GM18868 (cell line): ENCODE data around the gene KHSRP.

ENCODE experiments used
- ATAC-seq: cut with Tn5 transposase; IDR thresholded peaks from one replicate; pipeline ENCODE4 v1.9.1; 2021; ENCODE audit warnings: mild to moderate bottlenecking, moderate library complexity; ENCODE audit not compliant: unreplicated experiment

KHSRP gene, protein sequence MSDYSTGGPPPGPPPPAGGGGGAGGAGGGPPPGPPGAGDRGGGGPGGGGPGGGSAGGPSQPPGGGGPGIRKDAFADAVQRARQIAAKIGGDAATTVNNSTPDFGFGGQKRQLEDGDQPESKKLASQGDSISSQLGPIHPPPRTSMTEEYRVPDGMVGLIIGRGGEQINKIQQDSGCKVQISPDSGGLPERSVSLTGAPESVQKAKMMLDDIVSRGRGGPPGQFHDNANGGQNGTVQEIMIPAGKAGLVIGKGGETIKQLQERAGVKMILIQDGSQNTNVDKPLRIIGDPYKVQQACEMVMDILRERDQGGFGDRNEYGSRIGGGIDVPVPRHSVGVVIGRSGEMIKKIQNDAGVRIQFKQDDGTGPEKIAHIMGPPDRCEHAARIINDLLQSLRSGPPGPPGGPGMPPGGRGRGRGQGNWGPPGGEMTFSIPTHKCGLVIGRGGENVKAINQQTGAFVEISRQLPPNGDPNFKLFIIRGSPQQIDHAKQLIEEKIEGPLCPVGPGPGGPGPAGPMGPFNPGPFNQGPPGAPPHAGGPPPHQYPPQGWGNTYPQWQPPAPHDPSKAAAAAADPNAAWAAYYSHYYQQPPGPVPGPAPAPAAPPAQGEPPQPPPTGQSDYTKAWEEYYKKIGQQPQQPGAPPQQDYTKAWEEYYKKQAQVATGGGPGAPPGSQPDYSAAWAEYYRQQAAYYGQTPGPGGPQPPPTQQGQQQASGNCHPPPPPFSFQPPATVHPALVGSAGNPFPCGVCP

DNA sequence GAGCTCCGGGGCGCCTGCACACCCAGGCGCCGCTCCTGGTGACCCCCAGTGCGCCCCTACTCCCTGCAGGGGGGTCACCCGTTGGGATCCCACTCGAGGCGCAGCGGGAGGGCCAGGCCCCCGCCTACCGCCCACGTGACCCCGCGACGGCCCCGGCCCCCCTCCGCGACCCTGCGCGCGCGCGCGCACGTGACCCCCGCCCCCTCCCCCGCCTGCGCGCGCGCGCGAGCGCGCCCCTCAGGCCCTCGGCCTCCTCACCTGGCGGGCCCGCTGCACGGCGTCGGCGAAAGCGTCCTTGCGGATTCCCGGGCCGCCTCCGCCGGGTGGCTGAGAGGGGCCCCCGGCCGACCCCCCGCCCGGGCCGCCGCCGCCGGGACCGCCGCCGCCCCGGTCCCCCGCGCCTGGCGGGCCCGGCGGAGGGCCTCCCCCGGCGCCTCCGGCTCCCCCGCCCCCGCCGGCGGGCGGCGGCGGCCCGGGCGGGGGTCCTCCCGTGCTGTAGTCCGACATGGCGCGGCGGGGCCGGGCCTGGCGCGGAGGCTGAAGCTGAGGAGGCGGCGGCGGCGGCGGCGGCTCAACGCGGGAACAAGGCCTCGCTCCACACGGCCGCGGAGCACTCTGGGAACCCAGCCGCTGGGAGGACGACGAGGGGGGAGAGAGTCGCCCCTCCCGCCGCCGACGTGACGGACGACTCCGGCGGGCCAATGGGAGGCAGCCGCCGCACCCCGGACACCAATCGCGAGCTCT lies at the start of gene KHSRP:
KHSRP (minus strand) TSS at position 617 of the 744 bp plus-strand sequence; CDS start at position 507, 110 bp downstream.
- no peak for ATAC-seq

DNA sequence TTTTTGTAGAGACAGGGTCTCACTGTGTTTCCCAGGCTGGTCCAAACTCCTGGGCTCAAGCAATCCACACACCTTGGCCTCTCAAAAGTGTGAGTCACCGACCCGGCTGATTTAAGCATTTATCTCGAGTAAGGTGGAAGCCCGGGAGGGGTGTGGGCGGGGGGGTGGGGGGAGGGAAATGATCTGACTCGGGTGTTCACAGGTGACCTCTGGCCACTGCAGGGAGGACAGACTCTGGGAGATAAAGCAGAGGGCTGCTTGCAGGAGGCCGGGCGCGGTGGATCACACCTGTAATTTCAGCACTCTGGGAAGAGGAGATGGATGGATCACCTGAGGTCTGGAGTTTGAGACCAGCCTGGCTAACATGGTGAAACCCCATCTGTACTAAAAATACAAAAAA lies 49.0 kb upstream of the KHSRP start:
- no peak for ATAC-seq

DNA sequence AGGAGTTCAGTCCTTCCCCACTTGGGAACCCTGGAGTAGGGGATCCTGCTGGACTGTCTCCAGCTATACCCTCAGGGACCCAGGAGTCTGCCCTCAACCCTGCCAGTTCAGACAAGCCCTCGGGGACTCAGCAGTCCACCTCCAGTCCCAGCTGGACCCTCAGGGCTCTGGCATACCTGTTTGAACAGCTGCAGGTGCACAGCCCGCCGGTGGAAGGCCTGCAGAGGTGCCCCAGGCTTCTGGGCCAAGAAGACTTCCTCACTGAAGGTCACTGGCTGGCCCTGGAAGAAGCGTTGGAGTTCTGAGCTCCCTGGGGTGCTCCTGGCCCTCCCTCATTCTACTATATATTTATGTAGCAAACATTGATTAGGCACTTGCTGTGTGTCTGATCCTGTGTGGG lies 48.1 kb upstream of the KHSRP start:
- no peak for ATAC-seq

DNA sequence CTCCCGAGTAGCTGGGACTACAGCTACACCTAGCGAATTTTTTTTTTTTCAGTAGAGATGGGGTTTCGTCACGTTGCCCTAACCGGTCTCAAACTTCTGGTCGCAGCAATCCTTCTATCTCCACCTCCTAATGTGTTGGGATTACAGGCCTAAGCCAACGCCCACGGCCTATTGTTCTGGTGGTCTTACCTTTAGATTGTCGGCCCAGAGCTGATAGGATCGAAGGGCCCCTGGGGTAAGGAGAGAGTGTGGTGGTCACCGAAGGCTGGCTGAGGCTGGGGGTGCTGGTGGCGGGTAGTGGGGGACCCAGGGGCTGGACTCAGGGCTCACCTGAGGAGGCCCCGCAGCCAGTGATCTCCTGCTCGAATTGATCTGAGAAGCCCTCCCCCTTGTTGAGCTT lies 46.5 kb upstream of the KHSRP start:
- no peak for ATAC-seq

DNA sequence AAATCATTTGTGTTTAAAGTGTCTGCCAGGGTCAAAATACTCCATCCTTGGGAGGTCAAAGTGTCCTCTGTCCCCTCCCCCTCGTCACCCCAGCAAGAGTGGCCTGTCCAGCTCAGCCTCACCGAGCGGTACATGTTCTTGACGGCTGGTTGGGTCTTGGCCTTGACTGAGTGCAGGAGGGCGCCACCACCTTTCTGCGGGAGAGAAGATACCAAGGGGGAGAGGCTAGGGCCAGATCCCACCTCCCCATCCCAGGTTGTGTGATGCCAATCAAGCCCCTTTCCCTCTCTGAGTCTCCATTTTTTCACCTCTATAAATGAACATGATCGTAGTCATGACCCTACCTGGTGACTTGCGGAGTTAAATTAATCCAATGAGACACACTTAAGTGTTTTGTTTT lies 45.6 kb upstream of the KHSRP start:
- ATAC-seq: no peak

DNA sequence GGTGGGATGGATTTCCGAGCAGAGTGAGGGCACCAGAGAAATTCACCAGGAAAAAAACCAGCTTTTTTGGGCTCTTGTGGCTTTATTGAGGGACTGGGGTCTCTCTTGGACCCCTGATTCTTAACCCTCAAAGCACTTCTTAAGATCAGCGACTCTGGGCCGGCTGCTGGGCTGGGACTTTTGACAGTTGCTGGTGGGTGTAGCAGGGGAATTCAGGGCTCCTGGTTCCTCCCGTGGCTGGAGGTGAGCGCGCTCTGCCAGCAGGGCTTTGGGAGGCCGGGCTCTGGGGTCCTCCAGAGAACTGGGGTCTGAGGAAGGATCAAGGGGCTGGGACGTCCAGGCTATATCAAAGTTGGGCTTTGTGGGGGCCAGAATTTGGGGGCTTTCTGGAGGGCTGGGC lies 42.8 kb upstream of the KHSRP start:
- no peak for ATAC-seq

DNA sequence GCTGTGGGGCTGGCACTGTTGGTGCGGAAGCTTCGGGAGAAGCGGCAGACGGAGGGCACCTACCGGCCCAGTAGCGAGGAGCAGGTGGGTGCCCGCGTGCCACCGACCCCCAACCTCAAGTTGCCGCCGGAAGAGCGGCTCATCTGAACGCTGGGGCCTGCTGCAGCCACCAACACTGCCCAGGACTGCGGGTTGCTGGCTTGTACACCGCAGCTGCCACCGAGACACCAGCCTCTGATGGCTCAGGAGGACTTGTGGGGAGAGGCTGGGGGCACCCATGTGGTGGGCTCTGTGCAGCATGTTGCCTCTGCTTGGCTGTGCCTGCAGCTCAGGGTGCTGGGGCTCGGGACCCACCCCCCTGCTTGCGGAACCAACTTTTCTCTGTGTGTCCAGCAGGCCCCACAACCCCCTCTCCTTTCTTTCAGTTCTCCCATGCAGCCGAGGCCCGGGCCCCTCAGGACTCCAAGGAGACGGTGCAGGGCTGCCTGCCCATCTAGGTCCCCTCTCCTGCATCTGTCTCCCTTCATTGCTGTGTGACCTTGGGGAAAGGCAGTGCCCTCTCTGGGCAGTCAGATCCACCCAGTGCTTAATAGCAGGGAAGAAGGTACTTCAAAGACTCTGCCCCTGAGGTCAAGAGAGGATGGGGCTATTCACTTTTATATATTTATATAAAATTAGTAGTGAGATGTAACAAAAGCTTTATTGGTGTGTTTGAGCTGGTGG lies 42.1 kb upstream of the KHSRP start:
- no peak for ATAC-seq

DNA sequence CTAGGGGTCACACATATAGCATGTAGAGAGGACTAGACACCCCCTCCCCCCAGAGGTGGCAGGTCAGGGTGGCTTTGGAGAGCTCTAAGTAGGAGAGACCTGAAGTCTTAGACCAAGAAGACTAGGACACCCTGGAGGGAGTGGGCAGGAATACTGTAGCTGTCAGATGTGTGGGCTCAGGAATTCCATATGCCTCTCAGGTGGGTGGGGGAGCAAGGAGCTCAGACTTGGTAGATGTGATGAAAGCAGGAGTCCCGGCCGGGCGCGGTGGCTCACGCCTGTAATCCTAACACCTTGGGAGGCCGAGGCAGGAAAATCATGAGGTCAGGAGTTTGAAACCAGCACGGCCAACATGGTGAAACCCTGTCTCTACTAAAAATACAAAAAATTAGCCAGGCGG lies 41.1 kb upstream of the KHSRP start:
- no peak for ATAC-seq

DNA sequence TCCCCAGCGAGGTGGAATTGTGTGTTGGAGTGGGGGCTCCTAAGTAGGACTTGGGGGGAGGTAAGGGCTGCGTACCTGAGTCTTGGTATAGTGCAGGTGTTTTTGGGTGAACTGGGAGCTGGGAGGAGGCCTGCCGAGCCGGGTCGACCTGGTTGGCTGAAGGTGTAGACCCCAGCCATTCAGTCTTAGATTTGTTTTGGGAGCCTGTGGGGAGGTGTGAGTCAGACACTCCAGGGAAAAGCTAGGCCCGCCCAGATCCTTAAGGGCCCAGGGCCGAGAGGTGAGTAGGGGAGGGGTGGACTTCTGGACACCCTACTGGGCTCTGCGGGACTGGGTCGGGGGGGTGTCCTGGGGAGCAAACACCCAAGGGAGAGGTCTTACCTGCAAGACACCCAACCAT lies 40.4 kb upstream of the KHSRP start:
- ATAC-seq: no peak

DNA sequence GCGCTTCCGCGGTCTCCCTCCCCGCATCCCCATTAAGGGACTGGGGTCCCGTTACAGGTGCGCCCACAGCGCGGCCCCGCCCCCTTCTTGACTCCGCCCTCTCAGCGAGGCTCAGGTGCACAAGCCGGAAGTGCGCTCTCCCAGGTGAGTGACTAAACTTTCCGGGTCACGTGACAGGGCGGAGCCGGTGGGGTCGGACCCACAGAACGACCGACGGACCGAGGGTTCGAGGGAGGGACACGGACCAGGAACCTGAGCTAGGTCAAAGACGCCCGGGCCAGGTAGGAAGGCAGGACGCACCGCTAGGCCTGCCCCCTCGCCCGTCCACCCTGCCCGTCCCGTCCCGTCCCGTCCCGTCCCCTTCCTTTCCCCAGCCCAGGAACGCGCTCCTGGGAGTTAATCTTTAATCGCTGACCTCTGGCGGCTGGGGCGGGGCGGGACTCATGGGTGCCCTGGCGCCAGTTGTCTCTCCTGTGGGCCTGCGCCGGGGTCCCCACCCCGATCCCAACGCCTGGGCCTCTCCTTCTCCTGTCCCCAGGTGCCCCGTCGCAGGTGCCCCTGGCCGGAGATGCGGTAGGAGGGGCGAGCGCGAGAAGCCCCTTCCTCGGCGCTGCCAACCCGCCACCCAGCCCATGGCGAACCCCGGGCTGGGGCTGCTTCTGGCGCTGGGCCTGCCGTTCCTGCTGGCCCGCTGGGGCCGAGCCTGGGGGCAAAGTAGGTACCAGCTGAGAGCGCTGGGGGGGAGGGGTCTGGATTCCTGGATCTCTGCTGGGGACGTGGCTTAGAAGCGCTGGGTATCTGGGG lies 39.7 kb upstream of the KHSRP start, which contains the start of gene CRB3:
CRB3 (plus strand) TSS at position 202 of the 804 bp plus-strand sequence; CDS start at position 633, 431 bp downstream.
- ATAC-seq: no peak

DNA sequence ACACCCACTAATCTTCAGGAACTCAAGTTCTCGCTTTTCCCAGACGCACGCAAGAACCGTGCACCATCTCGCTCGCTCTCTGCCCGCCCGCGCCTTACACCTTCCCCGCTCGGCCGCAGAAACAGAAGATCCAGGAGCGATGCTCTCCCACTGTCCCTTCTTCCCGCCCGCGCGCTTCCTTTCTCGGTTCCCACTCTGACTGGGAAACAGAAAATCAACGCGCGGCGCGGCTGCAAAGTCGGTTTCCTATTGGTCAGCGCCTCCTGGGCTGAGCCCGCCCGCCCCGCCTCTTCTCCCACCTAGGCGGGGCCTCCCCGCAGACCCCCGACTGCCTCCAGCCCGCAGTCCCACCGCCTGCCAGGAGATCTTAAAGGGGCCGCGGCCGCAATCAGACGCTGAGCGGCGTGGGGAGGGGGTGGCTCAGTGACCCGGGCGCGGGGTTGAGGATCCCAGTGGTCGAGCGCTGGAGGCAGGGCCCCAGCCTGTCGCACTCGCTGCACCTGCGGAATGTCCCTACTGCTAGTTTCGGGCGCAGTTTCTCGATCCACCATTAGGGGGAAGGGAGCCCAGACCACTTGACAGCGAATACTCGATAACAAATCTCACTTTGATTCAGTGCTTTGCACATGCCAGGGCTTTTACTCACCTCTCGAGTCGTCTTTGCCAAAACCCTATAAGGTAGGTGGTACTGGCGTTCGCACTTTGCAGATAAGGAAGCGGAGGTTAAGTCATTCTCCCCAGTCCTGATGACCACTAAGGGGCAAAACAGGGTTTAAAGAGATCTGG lies 35.7 kb upstream of the KHSRP start:
- peak; percentile 71 for ATAC-seq

DNA sequence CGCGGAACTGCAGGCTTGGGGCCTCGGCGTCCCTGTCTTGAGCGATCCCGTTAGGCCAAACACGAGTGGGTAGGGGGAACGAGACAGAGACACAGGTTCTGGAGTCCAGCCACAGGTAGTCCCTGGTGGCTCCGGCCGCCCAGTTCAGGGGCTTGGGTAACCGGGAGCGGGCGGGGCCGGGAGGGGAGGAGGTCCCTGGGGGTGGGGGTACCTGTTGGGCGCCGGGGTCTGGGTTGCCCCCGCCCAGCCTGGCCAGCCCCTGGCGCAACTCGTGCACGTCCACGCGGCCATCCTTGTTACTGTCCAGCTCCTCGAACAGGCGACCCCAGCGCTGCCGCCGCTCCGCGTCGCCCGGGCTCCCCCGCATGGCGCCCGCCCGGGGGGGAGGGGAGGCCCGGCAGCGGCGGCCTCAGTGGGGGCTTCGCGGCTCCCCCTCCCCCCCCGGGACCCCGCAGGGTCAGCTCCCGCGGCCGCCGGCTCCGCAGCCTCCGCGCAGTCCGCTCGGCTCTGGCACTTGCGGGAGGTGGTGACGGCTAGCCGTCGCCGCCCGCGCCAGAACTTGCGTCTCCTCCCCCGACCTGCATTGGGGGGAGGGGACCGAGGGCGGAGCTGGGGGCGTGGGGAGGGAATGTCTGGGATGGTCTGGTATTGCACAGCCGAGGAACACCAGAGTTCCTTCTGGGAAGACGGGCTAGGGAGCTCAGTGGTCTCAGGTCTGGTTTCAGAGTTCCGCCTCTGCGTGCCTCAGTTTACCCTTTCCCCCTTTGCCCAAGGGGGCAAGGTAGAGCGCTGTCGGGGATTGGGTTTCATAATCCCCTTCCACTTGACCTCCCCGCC lies 34.9 kb upstream of the KHSRP start, which contains the start of gene SLC25A23:
SLC25A23 (minus strand) TSS at position 531 of the 837 bp plus-strand sequence; CDS start at position 367, 164 bp downstream.
- no peak for ATAC-seq

DNA sequence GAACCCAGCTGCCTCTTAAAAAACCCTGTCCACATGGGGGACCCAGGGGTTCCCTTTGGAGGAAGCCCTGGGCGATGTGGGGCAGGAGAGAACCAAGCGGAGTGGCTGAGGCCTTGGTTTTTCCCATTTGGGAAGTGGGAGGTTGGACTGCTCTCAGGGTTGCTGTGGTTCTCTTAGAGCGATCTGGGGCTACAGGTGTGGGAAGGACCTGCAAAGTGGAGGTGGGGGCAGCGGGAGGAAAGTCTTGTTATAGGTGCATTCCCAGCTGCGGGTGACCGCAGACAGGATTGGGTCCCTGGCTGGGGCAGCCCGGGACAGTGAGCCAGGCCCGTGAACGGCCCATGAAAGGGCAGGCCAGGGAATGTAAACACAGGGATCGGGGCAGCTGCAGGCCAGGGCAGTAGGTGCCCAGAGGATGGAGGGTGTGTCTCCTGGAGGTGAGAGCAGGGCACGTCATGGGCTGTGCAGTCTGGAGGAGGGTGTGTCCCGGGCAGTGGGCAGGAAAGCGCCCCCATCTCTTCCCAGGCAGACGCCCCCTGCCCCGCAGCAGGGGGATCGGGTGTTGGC lies 34.2 kb upstream of the KHSRP start:
- ATAC-seq: no peak

DNA sequence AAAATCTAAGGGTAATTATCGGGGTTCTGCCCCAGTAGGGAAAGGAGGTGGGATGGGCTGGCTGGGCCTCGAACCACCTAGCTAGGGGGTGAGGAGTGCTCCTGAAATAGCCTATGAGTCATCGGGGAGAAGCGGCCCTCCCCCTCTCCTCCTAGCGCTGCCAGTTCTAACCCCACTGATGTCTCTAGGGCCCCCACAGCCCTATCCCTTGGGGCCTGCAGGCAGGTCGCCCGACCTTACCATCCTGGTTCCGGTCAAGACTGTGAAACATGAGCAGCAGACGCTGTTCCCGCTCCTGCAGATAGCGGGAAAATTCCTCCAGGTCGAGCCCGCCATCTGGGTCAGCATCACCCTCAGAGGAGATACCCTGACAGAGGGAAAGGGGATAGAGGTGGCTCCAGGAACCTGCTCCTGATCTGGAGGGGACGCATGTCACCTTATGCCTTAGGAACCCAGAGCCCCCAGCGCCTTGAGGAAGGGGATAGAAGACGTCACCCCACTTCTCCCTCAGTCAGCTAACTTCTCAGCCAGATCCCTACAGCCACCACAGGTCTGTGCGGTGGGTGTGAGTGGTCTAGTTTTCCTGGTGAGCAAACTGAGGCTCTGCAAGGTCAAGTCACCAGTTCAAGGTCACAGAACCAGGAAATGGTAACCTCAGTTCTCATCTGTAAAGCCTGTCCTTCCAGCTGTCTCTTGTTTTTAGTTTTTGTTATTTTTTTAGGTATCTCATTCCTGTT lies 33.5 kb upstream of the KHSRP start:
- no peak for ATAC-seq

DNA sequence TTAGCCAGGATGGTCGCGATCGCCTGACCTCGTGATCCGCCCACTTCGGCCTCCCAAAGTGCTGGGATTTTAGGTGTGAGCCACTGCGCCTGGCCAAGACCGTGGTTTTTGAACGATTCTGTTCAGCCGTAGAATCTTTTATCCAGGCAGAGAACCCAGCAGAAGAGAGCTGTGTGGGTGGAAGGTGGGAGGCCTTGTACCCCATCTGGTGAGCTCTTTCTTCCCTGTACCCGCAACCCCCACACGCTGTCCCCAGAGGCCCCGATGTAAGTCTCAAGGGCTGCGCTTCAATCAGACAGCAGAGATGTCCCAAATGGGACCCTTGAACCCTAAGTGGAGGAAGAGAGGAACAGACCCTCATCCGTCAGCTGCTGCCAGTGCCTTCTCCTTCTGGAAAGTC lies 31.3 kb upstream of the KHSRP start:
- ATAC-seq: no peak

DNA sequence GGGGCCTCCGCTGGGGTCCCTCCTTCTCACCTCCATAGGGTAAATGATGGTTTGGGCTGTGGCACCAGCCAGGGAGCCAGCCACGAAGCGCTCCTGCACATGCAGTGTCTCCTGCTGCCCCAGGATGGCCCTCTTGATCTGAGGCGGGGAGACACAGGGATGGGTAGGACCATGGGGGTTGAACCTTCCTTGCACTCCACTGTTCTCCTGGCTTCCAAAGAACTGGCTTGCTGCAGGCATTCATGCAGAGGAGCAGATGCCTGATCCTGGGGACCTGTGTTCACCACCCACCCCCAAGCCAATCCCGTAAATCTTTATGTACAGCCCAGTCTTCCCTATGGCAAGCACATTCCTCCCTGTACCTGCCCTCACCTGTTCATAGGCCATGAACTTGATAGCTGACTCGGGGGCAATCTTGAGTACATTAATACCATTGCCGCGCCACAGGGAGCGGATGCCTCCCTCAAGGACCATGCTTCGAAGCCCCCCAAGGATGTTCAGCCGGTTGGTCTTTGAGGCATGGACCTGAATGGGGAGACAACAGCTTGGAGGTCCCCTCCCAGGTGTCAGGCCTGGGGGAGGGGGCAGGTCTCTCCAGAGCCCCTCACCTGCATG lies 29.4 kb upstream of the KHSRP start:
- no peak for ATAC-seq

DNA sequence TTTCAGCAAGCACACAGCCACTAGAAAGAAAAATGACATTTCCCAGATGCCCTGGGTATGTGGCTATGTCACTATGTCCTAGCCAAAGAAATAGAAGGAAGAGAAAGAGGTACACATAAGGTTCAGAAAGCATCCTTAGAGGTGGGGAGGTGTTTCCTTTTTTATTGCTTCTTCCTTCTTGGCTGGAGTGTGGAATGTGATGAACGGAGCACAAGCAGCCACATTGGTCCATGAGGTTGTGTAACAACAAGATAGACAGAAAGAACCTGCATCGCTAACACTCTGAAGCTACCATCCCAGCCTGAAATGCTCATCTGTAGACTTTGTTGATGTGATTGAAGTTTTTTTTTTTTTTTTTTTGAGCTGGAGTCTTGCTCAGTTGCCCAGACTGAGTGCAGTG lies 28.3 kb upstream of the KHSRP start:
- ATAC-seq: no peak
